GM12891 (cell line): Measurements from ENCODE around the gene CNTN5.

Experiments
- PAX5 ChIP-seq: IDR thresholded peaks from 2 replicates; pipeline ENCODE4 v1.6.1; 2011; ENCODE audit warnings: low read length, moderate library complexity, mild to moderate bottlenecking; ENCODE audit not compliant: insufficient read depth, severe bottlenecking
- POLR2A ChIP-seq: IDR thresholded peaks from 2 replicates; pipeline ENCODE4 v1.6.1; 2011; ENCODE audit warnings: low read depth, low read length, control low read depth
- POLR2AphosphoS5 ChIP-seq: IDR thresholded peaks from 2 replicates; pipeline ENCODE4 v1.6.1; 2011; ENCODE audit warnings: low read depth, low read length, control low read depth
- POU2F2 ChIP-seq: IDR thresholded peaks from 2 replicates; pipeline ENCODE4 v1.6.1; 2011; ENCODE audit warnings: low read depth, mild to moderate bottlenecking, control low read depth, low read length, moderate library complexity
- SPI1 ChIP-seq: IDR thresholded peaks from 2 replicates; pipeline ENCODE4 v1.6.1; 2011; ENCODE audit warnings: low read depth, low read length, control low read depth
- TAF1 ChIP-seq: IDR thresholded peaks from 2 replicates; pipeline ENCODE4 v1.6.1; 2011; ENCODE audit warnings: low read depth, low read length, control low read depth

DNA sequence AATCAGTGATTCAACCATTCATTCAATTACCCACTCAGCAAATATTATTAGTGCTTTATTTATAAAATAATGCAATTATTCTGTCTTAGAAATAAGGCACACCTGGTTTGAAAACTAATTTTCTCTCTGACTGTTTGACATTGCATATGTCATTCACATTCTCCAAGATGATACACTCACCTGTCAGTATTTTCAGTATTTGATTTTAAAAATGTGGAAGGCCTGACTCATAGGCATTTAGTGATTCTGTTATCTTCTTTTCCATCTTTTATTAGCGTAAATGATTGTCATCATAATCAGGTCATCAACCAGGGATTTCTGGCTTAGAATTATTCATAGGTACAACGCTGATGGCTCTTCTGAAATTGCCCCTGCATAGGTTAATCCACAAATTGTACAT, 480.9 kb downstream of the CNTN5 start:
- TF ChIP-seq SPI1 (no peak), POLR2A (no peak), TAF1 (no peak), POLR2AphosphoS5 (no peak), PAX5 (no peak), POU2F2 (no peak)
